Mesodermal cell (in vitro differentiated cells): Measurements from ENCODE around the gene EMILIN2.

Source experiments
- H3K27ac ChIP-seq: 2 replicates; pipeline ENCODE4 v1.7.0; 2013; ENCODE audit warnings: mild to moderate bottlenecking, low read depth, low read length, moderate library complexity; ENCODE audit not compliant: severe bottlenecking
- H3K36me3 ChIP-seq: 2 replicates; pipeline ENCODE4 v1.7.1; 2013; ENCODE audit warnings: mild to moderate bottlenecking, low read length, moderate library complexity; ENCODE audit not compliant: control insufficient read depth, insufficient read depth
- H3K4me1 ChIP-seq: one replicate; pipeline ENCODE4 v1.7.1; 2013; ENCODE audit warnings: mild to moderate bottlenecking, low read length; ENCODE audit not compliant: insufficient read depth, control insufficient read depth, poor library complexity, severe bottlenecking
- H3K4me3 ChIP-seq: 2 replicates; pipeline ENCODE4 v1.7.0; 2013; ENCODE audit warnings: low read length, control low read depth, mild to moderate bottlenecking; ENCODE audit not compliant: insufficient read depth, poor library complexity, severe bottlenecking; ENCODE audit errors: extremely low read depth
- H3K9me3 ChIP-seq: 2 replicates; pipeline ENCODE4 v1.7.1; 2013; ENCODE audit warnings: mild to moderate bottlenecking, low read length, moderate library complexity; ENCODE audit not compliant: control insufficient read depth
- WGBS, 2 experiments: methylation state at CpG; one replicate each; pipeline ENCODE4 v1.1.5; 2013; ENCODE audit warnings: missing lambda C conversion rate in 2 of 2; ENCODE audit not compliant: insufficient coverage in 2 of 2; 5-methylcytosine and 5-hydroxymethylcytosine counted together

EMILIN2 gene

GRCh38 chr18:2874765-2875164 is 28.0 kb downstream of the EMILIN2 start:
- H3K4me3 ChIP-seq: no peak overlapping the region
- WGBS, 2 experiments: 95 to 100% methylated on average over 7 of the region's 7 CpGs
- H3K36me3 ChIP-seq: peaks cover 13% of the 10 kb centered on the region
- H3K4me1 ChIP-seq: peaks cover 7% of the 10 kb centered on the region
- H3K27ac ChIP-seq: no peak overlapping the region
- no peaks in the 10 kb centered on the region for H3K9me3 ChIP-seq

- Histone ChIP-seq H3K4me1 (peaks cover 12% of the 10 kb centered on the region), H3K9me3 (no peaks in the 10 kb centered on the region), H3K36me3 (peaks cover 4% of the 10 kb centered on the region), H3K27ac (no peak overlapping the region), H3K4me3 (no peak overlapping the region)
- 91 to 95% methylated on average over 13 to 14 of the region's 15 CpGs for WGBS, 2 experiments
Observed at GRCh38 chr18:2878656-2879330, 32.0 kb downstream of the EMILIN2 start.

- H3K36me3 ChIP-seq: peaks cover 8% of the 10 kb centered on the region
- peaks cover 12% of the 10 kb centered on the region for H3K4me1 ChIP-seq
- no peaks in the 10 kb centered on the region for H3K9me3 ChIP-seq
- no peak overlapping the region for H3K27ac ChIP-seq
- WGBS, 2 experiments: 93 to 100% methylated on average over 3 to 4 of the region's 4 CpGs
- H3K4me3 ChIP-seq: no peak overlapping the region
Observed at GRCh38 chr18:2879889-2880288, 33.1 kb downstream of the EMILIN2 start.

DNA sequence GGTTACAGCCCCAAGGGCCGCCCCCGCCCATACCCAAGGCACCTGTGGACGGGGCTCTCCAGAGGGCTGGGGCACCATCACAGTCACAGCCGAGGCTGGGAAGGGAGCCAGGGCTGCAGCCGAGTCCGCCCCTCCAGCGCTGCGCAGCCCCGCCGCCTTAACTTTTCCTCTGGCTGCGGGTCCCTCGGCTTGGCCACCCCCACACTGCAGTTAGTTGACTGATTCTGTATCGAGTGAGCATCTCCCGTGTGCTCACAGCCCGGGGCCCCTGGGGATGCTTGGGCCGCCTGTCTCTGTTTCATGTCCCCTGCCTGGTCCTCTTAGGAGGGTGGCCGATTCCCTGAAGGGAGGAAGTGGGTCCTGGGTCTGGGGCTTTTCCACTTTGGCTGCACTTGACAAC is 33.7 kb downstream of the EMILIN2 start:
- H3K27ac ChIP-seq: no peak overlapping the region
- no peaks in the 10 kb centered on the region for H3K9me3 ChIP-seq
- peaks cover 8% of the 10 kb centered on the region for H3K4me1 ChIP-seq
- WGBS, 2 experiments: 89 to 92% methylated on average over 14 to 16 of the region's 17 CpGs
- H3K4me3 ChIP-seq: no peak overlapping the region
- peaks cover 14% of the 10 kb centered on the region for H3K36me3 ChIP-seq

- Histone ChIP-seq H3K27ac (no peak overlapping the region), H3K4me3 (no peak overlapping the region), H3K36me3 (peaks cover 21% of the 10 kb centered on the region), H3K4me1 (peaks cover 4% of the 10 kb centered on the region), H3K9me3 (no peaks in the 10 kb centered on the region)
- 87 to 93% methylated on average over 10 to 13 of the region's 16 CpGs for WGBS, 2 experiments
Observed at GRCh38 chr18:2881088-2881839, 34.5 kb downstream of the EMILIN2 start.

DNA sequence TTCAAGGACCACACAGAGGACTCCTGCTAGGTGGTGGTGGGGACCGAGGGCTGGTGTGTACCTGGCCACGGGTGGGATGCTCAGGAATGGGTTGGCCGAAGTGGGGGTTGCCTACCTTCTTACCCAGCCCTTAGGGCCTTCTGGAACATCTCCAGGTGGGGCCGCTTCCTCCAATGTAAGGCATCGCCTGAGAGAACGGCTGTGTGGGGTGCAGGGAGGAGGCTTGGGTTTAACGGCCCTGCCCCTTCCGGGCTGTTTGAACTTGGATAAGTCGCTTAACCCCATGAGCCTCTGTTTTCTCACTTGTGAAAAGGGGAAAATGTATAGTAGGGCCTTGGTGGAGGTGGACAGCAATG is 35.0 kb downstream of the EMILIN2 start:
- H3K9me3 ChIP-seq: no peaks in the 10 kb centered on the region
- H3K4me1 ChIP-seq: peaks cover 4% of the 10 kb centered on the region
- WGBS, 2 experiments: 80 to 95% methylated on average over 2 to 4 of the region's 9 CpGs
- H3K36me3 ChIP-seq: peaks cover 27% of the 10 kb centered on the region
- H3K27ac ChIP-seq: no peak overlapping the region
- H3K4me3 ChIP-seq: no peak overlapping the region

DNA sequence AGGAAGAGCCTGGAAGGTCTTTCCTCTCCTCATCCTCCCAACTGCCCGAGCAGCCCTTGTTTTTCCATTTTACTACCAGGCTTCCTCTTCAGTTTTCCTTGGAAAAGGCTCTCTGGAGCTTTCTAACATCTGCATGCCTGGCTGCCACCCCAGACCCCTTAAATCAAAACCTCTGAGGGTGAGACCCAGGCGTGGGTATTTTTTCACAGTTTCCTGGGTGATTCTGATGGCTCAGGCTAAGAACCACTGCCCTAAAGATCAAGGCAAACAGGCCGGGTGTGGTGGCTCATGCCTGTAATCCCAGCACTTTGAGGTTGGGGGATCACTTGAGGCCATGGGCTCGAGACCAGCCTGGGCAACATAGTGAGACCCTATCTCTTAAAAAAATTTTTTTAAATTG is 35.4 kb downstream of the EMILIN2 start:
- WGBS, 2 experiments: 92 to 100% methylated on average over 2 to 4 of the region's 4 CpGs

GRCh38 chr18:2883076-2883735 is 36.4 kb downstream of the EMILIN2 start:
- Histone ChIP-seq H3K9me3 (no peaks in the 10 kb centered on the region), H3K4me1 (peaks cover 4% of the 10 kb centered on the region), H3K36me3 (peaks cover 40% of the 10 kb centered on the region), H3K27ac (no peak overlapping the region), H3K4me3 (no peak overlapping the region)
- 86 to 91% methylated on average over 6 to 8 of the region's 10 CpGs for WGBS, 2 experiments

More for the DNA sequence above, 35.4 kb downstream of the EMILIN2 start:
- H3K4me3 ChIP-seq: no peak overlapping the region
- H3K27ac ChIP-seq: no peak overlapping the region
- H3K36me3 ChIP-seq: peaks cover 30% of the 10 kb centered on the region
- H3K4me1 ChIP-seq: peaks cover 4% of the 10 kb centered on the region
- H3K9me3 ChIP-seq: no peaks in the 10 kb centered on the region

- H3K9me3 ChIP-seq: no peaks in the 10 kb centered on the region
- peaks cover 4% of the 10 kb centered on the region for H3K4me1 ChIP-seq
- H3K4me3 ChIP-seq: no peak overlapping the region
- peaks cover 45% of the 10 kb centered on the region for H3K36me3 ChIP-seq
- WGBS, 2 experiments: 98 to 100% methylated on average over 6 to 7 of the region's 13 CpGs
- H3K27ac ChIP-seq: no peak overlapping the region
Observed at GRCh38 chr18:2884706-2885285, 38.0 kb downstream of the EMILIN2 start.

DNA sequence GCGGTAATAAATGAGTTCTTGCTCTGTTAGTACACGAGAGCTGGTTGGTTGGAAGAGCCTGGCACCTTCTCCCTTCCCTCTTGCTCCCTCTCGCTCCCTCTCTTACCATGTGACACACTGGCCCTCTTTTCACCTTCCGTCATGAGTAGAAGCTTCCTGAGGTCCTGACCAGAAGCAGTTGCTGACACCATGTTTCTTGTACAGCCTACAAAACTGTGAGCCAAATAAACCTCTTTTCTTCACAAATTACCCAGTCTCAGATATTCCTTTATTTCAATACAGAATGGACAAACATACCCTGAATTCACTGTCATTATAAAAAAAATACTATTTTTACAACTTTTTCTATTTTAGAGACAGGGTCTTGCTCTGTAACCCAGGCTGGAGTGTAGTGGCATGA is 40.7 kb downstream of the EMILIN2 start:
- WGBS, 2 experiments: 83 to 100% methylated on average over 2 to 3 of the region's 4 CpGs
- Histone ChIP-seq H3K4me1 (peaks cover 10% of the 10 kb centered on the region), H3K36me3 (peaks cover 63% of the 10 kb centered on the region), H3K4me3 (no peak overlapping the region), H3K9me3 (no peaks in the 10 kb centered on the region), H3K27ac (no peak overlapping the region)
